Activated CD4-positive, alpha-beta T cell treated with anti-CD3 and anti-CD28 coated beads, Interleukin-2, amount 10 ng/mL, durations not matched to agents 24 days and 14 days (primary cell): Measurements from ENCODE around the gene HS3ST5. TPM values are rescaled to one million over a fixed set of nuclear protein-coding genes. Genes with fewer than 3 reads are reported as not detected.

Experiments used
- DNase-seq: peaks from one replicate; pipeline ENCODE4 v3.0.0; 2022
- H3K27ac Mint-ChIP-seq: one replicate; pipeline ENCODE4 v1.8.0; 2022; ENCODE audit warnings: mild to moderate bottlenecking, mixed read lengths
- H3K27me3 Mint-ChIP-seq: one replicate; pipeline ENCODE4 v1.8.0; 2022; ENCODE audit warnings: mixed read lengths
- H3K36me3 Mint-ChIP-seq: one replicate; pipeline ENCODE4 v1.8.0; 2022; ENCODE audit warnings: low read depth, mild to moderate bottlenecking, mixed read lengths
- H3K4me1 Mint-ChIP-seq: one replicate; pipeline ENCODE4 v1.8.0; 2021; ENCODE audit warnings: mixed read lengths
- H3K4me3 Mint-ChIP-seq: one replicate; pipeline ENCODE4 v1.8.0; 2022; ENCODE audit warnings: mild to moderate bottlenecking, moderate library complexity, mixed read lengths
- H3K9me3 Mint-ChIP-seq: one replicate; pipeline ENCODE4 v1.8.0; 2021; ENCODE audit warnings: mixed read lengths
- intact Hi-C: fragments of 100-400 bp; cut with micrococcal nuclease; formaldehyde crosslinking; loops from one replicate; pipeline ENCODE4 v1.15.1; 2023
- total RNA-seq: library from RNA; stranded (reverse); gene quantifications from 2 replicates; pipeline ENCODE4 v1.2.3, GENCODE V29; 2022

The HS3ST5 gene
- total RNA-seq, 1 donor from 2014 or later, result not detected

DNA sequence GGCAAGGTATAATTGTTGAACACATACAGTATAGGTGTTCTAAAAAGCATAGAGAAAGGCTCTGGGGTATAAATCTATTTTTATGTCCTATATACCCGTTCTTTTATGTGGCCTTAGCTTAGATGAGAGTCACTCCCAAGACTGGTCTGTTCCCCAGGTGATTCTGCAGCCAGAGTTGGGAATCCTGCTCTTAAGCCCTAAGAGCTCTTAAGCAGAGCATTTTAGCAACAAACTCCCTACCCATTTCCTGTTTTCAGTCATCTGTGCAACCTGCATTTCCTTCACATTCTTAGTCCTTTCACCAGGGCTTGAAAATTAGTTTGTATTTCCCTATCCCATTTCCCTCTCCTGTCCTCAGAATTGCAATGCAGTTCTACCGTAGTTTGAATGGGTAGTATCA lies 166.1 kb downstream of the HS3ST5 start:
- no peak for DNase-seq
- no peaks in the 10 kb centered on the region for H3K4me1 Mint-ChIP-seq
- no peaks in the 10 kb centered on the region for H3K9me3 Mint-ChIP-seq
- no peaks in the 10 kb centered on the region for H3K36me3 Mint-ChIP-seq
- H3K4me3 Mint-ChIP-seq, result no peak overlapping the region
- H3K27me3 Mint-ChIP-seq, result no peaks in the 10 kb centered on the region
- no peak overlapping the region for H3K27ac Mint-ChIP-seq
- intact Hi-C loops, result no loop called here

DNA sequence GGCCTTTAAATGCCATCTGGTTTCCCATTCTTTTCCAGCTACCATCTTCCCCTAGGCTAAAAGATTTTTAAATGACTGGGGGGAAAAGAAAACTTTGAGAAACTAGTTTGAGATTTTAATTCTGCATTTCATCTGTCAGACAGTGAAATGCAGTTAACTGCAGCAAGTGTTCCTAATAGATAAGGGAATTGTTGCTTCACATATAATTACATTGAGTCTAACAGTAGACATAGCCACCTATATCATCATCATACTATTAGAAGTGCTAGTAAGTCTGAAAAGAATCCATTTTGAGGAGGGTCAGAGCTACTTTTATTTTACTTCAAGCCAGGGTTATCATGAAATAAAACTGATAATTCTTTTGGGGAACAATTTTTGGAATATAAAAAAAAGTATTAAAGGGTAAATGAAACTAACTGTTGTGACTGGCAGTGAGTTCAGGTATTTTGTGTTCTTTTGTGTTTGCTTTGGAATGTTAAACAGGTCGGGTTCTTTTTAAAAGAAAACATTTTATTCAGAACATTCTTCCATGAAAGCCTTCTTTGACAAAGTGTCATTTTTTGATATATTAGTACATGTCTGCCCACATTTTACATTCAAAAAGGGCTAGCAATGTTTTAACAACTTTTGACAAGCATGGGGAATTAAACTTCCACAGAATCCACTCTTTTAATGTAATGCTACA lies 170.1 kb downstream of the HS3ST5 start:
- no peaks in the 10 kb centered on the region for H3K9me3 Mint-ChIP-seq
- no peak for DNase-seq
- H3K27ac Mint-ChIP-seq, result no peak overlapping the region
- no peaks in the 10 kb centered on the region for H3K36me3 Mint-ChIP-seq
- no peak overlapping the region for H3K4me3 Mint-ChIP-seq
- intact Hi-C loops, result no loop called here
- no peaks in the 10 kb centered on the region for H3K4me1 Mint-ChIP-seq
- H3K27me3 Mint-ChIP-seq, result no peaks in the 10 kb centered on the region

DNA sequence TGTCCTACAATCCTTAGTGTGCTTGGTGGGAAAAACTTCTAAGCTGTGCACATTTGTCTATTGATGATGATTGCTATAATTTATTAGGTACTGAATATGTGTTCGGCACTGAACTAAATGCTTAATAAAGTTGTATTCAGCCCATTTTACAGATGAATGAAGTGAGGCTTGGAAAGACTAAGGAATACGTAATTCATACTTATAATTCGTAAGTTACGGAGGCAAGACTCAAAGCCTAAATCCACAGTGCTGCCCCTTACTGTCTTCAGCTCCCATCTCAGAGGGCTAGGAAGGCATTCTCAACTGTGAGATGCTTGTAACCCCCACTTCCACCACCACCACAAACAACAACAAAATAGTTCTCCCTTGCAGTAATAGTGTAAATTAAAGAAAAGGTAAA lies 171.3 kb downstream of the HS3ST5 start:
- H3K36me3 Mint-ChIP-seq, result no peaks in the 10 kb centered on the region
- no peaks in the 10 kb centered on the region for H3K9me3 Mint-ChIP-seq
- no peaks in the 10 kb centered on the region for H3K4me1 Mint-ChIP-seq
- no peaks in the 10 kb centered on the region for H3K27me3 Mint-ChIP-seq
- no peak overlapping the region for H3K27ac Mint-ChIP-seq
- no peak for DNase-seq
- intact Hi-C loops, result no loop called here
- no peak overlapping the region for H3K4me3 Mint-ChIP-seq

DNA sequence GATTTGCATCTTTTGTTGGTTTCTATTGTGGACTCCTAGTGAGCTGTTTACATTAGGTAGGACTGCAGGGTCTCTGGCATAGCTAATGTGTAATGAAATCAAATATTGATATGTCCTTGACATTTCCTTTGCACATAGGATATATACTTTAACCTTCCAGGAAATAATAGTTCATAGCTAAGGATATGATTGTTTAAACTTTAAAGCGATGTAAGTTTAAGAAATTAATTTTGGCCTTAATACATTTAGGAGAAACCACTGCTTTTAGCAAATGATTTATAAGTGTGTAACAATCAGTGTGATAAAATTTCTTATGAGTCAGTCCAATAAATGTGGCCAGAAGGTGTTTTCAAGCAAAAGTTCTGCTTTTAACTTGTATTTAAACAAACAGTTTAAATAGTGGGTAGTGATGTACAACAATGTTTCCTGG lies 171.8 kb downstream of the HS3ST5 start:
- no peak for DNase-seq
- Mint-ChIP-seq H3K4me1 (no peaks in the 10 kb centered on the region), H3K4me3 (no peak overlapping the region), H3K27me3 (no peaks in the 10 kb centered on the region), H3K27ac (no peak overlapping the region), H3K36me3 (no peaks in the 10 kb centered on the region), H3K9me3 (no peaks in the 10 kb centered on the region)
- intact Hi-C loops, result no loop called here

DNA sequence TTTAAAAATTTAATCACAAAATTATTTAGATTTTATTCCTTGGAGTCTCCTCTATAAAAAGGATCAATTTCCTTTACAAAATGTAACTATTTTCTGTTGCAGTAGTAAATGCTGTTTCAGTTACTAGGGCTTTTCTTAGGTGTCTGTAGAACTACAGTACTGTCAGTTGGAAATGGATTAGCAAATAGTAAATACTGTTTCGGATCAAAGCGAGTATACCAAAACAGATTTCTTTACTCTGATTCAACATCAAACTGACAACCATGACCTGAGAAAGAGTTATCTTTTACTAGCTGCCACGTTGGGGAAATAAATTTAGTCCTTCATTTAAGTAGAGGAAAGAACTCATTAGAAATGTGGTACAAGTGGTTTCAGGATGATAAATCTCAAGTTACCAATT lies 172.5 kb downstream of the HS3ST5 start:
- no peaks in the 10 kb centered on the region for H3K36me3 Mint-ChIP-seq

DNA sequence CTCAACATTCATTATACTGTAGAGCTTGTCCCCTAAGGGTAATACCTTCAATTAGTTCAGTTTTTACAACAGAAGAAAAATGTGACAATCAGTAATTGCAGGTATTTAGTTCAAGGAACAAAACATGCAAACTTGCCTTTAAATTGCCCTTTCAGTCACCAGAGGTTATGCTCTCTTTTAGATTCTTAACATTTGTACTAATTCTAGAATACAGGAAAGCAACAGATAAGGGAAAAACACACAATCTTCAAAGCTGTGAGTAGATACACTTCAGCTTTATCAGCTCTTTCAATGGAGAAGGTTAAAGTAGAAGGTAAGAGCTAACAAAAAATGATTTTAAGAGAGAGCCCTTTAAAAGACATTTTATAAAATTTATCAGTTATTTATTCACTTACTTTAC lies 173.1 kb downstream of the HS3ST5 start:
- intact Hi-C loops, result no loop called here
- Mint-ChIP-seq H3K9me3 (no peaks in the 10 kb centered on the region), H3K4me3 (no peak overlapping the region), H3K36me3 (no peaks in the 10 kb centered on the region), H3K27me3 (no peaks in the 10 kb centered on the region), H3K27ac (no peak overlapping the region), H3K4me1 (no peaks in the 10 kb centered on the region)
- no peak for DNase-seq

More for the DNA sequence above, 172.5 kb downstream of the HS3ST5 start:
- Mint-ChIP-seq H3K27ac (no peak overlapping the region), H3K4me1 (no peaks in the 10 kb centered on the region), H3K4me3 (no peak overlapping the region), H3K9me3 (no peaks in the 10 kb centered on the region), H3K27me3 (no peaks in the 10 kb centered on the region)
- intact Hi-C loops, result no loop called here
- DNase-seq, result no peak

DNA sequence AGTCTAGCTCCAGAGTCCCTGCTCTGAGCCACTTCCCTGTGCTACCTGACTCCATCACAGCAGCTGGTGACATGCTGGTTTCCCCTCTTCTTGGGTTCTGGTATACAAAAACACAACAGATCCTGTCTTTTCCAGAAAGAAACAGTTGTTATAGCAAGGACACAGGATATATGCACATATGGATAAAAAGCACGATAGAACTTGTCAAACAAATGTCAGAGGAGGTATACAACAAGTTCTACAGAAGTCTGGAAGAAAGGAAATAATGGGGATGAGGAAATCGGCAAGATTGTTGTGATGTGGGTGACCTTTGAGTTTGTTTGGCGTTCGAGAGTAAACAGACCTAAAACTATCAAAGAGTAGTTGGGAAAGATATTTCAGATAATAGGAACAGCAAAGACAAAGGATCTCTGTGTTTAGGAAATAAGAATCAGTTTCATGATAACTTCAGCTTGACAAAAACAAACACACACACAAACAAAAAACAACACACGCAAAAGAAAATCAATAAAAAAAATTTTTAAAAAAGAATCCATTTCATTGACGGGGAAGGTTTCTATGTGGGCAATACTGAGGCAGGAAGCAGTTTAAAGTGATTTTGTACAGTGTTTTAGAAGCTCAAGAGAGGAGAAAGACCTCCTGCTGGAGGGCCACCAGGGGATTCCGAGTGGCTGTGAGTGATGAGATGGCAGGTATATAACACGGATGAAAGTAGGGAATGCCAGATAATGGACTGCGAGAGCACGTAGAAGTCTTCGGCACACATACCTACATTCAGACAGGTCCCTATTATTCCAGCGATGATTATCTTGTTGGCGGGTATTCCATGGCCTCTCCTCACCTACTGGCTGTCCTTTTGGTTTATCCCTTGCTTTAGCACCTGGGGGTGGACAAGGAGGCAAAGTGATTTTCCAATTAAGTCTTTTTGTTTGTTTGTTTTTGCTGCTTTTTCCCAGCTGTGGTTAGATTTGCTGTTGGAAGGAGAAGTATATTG lies 174.9 kb downstream of the HS3ST5 start:
- Mint-ChIP-seq H3K4me1 (no peaks in the 10 kb centered on the region), H3K27me3 (no peaks in the 10 kb centered on the region), H3K27ac (no peak overlapping the region), H3K4me3 (no peak overlapping the region), H3K36me3 (no peaks in the 10 kb centered on the region), H3K9me3 (no peaks in the 10 kb centered on the region)
- intact Hi-C loops, result no loop called here
- DNase-seq, result no peak

DNA sequence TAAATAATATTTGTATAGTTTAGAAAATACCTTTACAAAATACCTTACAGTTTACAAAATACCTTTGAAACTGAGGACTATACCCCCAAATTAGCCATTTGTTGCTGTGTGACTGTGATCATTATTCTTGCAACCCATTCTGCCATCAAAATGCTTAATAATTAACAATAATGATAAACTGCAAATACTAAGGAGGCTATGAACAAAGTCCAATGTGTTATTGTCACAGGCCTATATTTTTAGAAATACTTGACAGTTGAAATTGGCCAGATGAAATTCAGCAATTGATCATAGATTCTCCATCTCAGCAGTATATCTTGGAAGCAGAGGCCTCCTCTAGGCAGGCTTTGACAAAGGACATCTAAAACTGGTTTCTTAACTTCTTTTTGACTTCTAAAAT lies 178.6 kb downstream of the HS3ST5 start:
- no peaks in the 10 kb centered on the region for H3K36me3 Mint-ChIP-seq
- no peaks in the 10 kb centered on the region for H3K27me3 Mint-ChIP-seq

DNA sequence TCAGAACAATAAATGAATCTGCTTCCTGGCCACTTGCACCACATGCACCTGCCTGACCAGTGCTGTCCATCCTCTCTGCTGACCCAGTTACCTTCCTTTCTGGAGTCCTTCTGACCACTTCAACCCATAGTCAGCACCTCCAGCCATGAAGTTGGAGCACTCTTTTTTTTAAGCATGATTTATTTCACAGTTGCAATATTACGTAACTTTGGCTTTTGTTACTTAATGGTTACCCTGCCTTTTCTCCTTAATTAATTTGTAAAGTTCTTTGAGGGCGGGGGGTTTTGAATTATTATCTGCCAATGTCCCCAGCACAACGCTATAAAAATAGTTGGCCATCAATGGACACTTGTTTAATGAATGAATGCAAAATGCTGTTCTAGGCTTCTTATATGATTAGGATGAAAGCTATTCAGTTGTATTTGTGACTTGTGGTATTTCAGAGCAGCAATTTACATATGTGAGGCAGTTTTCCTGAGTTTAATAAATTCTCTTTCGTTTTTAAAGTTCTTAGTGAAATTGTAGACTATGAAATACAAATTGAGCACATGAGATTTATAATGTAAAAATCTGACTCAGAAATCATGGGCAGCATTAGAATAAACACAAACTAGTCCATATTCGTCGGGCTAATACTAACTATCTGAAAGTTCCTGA lies 180.0 kb downstream of the HS3ST5 start:
- Mint-ChIP-seq H3K36me3 (no peaks in the 10 kb centered on the region), H3K9me3 (no peaks in the 10 kb centered on the region), H3K4me3 (no peak overlapping the region), H3K4me1 (no peaks in the 10 kb centered on the region), H3K27ac (no peak overlapping the region), H3K27me3 (no peaks in the 10 kb centered on the region)
- no peak for DNase-seq
- intact Hi-C loops, result no loop called here

More for the DNA sequence above, 178.6 kb downstream of the HS3ST5 start:
- no peak overlapping the region for H3K27ac Mint-ChIP-seq
- H3K9me3 Mint-ChIP-seq, result no peaks in the 10 kb centered on the region
- no peaks in the 10 kb centered on the region for H3K4me1 Mint-ChIP-seq
- H3K4me3 Mint-ChIP-seq, result no peak overlapping the region
- DNase-seq, result no peak
- intact Hi-C loops, result no loop called here

DNA sequence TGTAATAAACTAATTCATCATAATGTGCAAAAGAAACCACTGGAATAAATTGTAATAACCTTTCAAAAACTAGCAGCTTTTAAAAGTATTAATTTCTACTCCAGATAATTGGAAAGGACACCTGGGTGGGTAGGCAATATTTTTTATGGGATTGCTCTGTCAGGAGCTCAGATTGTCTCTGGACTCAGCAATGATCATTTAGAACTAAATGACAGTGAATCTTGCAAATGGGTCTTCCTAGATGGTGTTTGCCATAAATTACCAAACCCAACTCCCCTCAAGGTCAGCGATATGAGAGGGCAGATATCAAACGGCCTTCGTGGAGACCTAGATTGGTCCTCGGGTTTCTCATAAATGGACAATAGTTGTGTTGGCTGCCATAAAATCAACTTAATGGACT lies 181.9 kb downstream of the HS3ST5 start:
- Mint-ChIP-seq H3K4me3 (no peak overlapping the region), H3K9me3 (no peaks in the 10 kb centered on the region), H3K4me1 (no peaks in the 10 kb centered on the region), H3K36me3 (no peaks in the 10 kb centered on the region), H3K27me3 (no peaks in the 10 kb centered on the region), H3K27ac (no peak overlapping the region)
- no peak for DNase-seq
- intact Hi-C loops, result no loop called here

DNA sequence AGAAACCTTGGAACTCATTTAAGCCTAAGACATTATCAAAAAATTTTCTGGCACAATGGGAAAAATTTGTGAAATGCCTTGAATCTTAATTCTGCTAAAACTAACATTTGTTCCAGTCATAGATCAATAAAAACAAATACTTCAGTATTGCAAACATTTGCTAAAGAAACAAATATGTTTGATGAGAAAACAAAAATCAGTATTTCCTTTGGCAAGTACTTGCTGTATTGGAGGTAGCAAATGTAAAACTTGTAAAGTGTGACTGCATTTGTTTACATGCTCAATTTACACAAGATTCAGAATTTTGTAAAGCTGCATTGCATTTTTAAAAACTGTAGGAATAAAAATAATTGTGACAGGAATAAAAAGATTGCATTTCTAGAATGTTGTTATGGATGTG lies 183.1 kb downstream of the HS3ST5 start:
- DNase-seq, result no peak
- H3K4me1 Mint-ChIP-seq, result no peaks in the 10 kb centered on the region
- H3K4me3 Mint-ChIP-seq, result no peak overlapping the region
- intact Hi-C loops, result no loop called here
- no peaks in the 10 kb centered on the region for H3K27me3 Mint-ChIP-seq
- H3K27ac Mint-ChIP-seq, result no peak overlapping the region
- H3K9me3 Mint-ChIP-seq, result no peaks in the 10 kb centered on the region
- no peaks in the 10 kb centered on the region for H3K36me3 Mint-ChIP-seq

DNA sequence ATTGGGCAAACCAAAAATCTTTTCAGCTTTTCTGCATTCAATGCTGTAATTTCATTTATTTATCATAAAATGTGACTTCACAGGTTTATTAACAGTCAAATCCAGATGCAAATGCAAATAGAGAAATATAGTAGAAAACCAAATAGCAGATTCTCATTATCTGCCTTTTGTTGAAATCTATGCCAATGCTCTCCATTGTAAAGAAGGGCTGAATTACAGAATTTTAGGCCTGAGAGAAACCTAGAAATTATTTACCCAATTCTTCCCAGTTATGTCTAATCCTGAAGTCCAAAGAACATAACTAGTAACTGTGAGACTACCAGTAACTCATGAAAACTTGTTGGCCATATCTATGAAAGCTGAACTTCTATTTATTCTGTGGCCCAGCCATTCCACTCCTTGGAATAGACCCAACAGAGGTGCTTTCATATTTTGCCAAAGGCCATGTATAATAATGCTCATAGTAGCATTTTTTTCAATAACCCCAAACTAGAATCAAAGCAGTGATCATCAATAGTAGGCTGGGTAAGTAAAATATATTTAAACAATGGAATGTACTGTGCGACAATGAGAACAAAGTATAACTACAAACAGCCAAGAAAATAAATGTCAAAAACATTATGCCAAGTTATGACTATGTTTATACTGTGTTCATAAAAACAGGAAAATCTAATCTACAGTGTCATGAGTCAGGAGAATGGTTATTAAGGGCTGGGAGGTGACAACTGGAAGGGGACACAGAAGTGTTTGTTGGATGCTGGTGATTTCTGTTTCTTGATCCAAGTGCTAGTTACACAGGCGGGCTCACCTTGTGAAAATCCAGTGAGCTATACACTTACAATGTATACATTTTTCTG lies 183.8 kb downstream of the HS3ST5 start:
- no peaks in the 10 kb centered on the region for H3K27me3 Mint-ChIP-seq
- no peak overlapping the region for H3K27ac Mint-ChIP-seq
- intact Hi-C loops, result no loop called here
- no peak overlapping the region for H3K4me3 Mint-ChIP-seq
- no peaks in the 10 kb centered on the region for H3K36me3 Mint-ChIP-seq
- H3K9me3 Mint-ChIP-seq, result no peaks in the 10 kb centered on the region
- no peak for DNase-seq
- H3K4me1 Mint-ChIP-seq, result no peaks in the 10 kb centered on the region

DNA sequence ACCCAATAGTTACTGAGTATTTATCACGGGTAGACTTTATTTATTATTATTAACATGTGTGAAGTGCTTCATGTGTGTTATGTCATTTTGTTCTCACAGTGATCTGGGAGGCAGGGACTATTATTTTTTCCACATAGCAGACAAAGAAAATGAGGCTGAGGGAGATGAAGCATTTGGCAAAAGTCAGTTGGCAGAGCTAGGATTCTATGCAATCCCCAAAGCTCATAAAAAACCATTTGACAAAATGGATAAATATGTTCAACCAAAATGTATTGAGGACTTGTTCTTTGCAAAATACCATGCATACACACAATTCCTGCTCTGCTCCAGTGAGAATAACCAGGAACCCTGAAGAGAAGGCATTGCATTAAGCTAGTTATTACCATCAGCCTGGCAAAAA lies 184.4 kb downstream of the HS3ST5 start:
- DNase-seq, result no peak
- Mint-ChIP-seq H3K27ac (no peak overlapping the region), H3K4me1 (no peaks in the 10 kb centered on the region), H3K27me3 (no peaks in the 10 kb centered on the region), H3K4me3 (no peak overlapping the region), H3K9me3 (no peaks in the 10 kb centered on the region), H3K36me3 (no peaks in the 10 kb centered on the region)
- intact Hi-C loops, result no loop called here
